Measurements from ENCODE around the gene OST4. TPM values are rescaled to one million over a fixed set of nuclear protein-coding genes. Genes with fewer than 3 reads are reported as not detected.

The OST4 gene
- total RNA-seq, 4 donors from 2014 or later = 70.8 to 225 (median 199) TPM

DNA sequence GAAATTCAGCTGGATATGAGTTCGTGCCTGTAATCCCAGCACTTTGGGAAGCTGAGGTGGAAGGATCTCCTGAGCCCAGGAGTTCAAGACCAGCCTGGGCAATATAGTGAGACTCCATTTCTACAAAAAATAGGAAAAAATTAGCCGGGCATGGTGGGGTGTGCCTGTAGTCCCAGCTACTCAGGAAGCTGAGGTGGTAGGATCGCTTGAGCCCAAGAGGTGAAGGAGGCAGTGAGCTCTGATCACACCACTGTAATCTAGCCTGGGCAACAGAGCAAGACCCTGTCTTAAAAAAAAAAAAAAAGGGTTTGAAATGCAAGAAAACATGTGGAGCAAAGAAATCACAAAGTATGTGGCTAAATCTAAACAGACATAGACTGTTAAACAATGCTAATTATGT is 37.6 kb upstream of the OST4 start:
- DNase-seq (ENCODE audit: low spot score in 2 of 2) = no peak
- whole genome bisulfite sequencing = 87% methylated on average over 3 of the region's 3 CpGs
- Histone ChIP-seq H3K27ac (no peak overlapping the region), H3K27me3 (no peaks in the 10 kb centered on the region), H3K36me3 (no peaks in the 10 kb centered on the region), H3K4me1 (no peaks in the 10 kb centered on the region), H3K4me3 (no peak overlapping the region), H3K9me3 (no peaks in the 10 kb centered on the region)
- TF ChIP-seq EP300 (IDR thresholded peaks at IDR 0.05) (no peak), POLR2AphosphoS5 (IDR thresholded peaks at IDR 0.05) (no peak), POLR2A (IDR thresholded peaks at IDR 0.05) (no peak)
- TF ChIP-seq, protein P1, sequence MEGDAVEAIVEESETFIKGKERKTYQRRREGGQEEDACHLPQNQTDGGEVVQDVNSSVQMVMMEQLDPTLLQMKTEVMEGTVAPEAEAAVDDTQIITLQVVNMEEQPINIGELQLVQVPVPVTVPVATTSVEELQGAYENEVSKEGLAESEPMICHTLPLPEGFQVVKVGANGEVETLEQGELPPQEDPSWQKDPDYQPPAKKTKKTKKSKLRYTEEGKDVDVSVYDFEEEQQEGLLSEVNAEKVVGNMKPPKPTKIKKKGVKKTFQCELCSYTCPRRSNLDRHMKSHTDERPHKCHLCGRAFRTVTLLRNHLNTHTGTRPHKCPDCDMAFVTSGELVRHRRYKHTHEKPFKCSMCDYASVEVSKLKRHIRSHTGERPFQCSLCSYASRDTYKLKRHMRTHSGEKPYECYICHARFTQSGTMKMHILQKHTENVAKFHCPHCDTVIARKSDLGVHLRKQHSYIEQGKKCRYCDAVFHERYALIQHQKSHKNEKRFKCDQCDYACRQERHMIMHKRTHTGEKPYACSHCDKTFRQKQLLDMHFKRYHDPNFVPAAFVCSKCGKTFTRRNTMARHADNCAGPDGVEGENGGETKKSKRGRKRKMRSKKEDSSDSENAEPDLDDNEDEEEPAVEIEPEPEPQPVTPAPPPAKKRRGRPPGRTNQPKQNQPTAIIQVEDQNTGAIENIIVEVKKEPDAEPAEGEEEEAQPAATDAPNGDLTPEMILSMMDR (IDR thresholded peaks at IDR 0.05) = no peak

DNA sequence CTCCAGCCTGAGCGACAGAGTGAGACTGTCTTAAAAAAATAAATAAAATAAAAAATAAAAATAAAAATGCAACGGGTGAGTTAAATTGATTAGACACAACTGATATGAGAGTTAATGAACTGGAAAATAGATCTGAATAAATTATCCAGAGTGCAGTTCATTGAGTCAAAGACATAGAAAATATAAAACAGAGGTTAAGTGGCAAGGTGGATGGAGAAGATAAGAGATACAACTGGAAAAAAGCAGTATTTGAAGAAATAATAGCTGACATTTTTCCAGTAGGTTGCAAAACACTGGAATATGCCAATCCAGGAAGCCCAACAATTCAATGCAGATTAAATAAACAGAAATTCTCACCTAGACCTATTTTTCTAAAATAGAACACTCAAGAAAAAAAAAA is 36.8 kb upstream of the OST4 start:
- no peaks in the 10 kb centered on the region for H3K36me3 ChIP-seq

DNA sequence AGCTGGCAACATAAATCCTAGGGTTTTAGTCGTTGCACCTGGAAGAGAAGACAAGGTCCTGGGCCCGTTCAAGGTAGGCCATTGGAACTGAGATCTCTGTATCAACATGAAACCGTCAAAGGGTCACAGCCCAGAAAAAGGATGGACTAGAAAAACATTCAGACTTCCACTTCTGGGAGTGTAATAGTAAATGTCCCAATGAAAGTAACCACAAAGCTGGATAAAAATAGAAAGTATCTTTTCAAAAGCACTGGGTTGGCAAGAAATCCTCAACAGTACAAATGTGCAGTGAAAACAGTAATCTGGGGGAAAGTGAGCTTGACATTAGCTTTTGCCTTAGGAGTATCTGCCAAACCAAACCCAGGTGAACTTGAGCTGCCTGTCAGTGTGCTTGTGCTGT is 34.5 kb upstream of the OST4 start:
- Histone ChIP-seq H3K27me3 (no peaks in the 10 kb centered on the region), H3K27ac (no peak overlapping the region)
- WGBS = 73% methylated on average over 3 of the region's 3 CpGs

More for the DNA sequence above, 36.8 kb upstream of the OST4 start:
- Histone ChIP-seq H3K9me3 (no peaks in the 10 kb centered on the region), H3K4me3 (no peak overlapping the region), H3K4me1 (no peaks in the 10 kb centered on the region), H3K27me3 (no peaks in the 10 kb centered on the region), H3K27ac (no peak overlapping the region)
- TF ChIP-seq EP300 (IDR thresholded peaks at IDR 0.05) (no peak), POLR2A (IDR thresholded peaks at IDR 0.05) (no peak), POLR2AphosphoS5 (IDR thresholded peaks at IDR 0.05) (no peak)
- TF ChIP-seq, protein P1 (IDR thresholded peaks at IDR 0.05) = no peak
- DNase-seq (ENCODE audit: low spot score in 2 of 2) = no peak
- 83% methylated on average over 2 of the region's 2 CpGs for WGBS

DNA sequence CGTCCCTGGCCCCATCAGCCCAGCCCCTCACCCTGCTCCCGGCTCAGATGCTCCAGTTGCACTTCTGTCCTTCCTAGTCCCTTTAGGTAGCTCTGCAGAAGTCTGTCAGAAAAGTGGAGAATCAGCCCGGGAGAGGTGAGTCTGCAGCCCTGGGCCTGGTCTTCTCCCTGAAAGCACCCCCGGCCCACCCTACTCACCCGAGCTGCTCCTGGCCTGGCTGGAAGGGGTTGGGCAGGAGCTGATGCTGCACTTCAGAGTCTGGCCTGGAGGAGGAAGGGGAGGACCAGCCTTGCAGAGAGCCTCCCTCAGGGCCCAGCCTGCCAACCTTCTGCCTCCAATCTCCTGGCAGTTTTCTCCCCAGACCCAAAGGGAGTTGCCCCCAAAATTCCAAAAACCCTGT is 30.9 kb upstream of the OST4 start:
- Histone ChIP-seq H3K9me3 (no peaks in the 10 kb centered on the region), H3K27me3 (no peaks in the 10 kb centered on the region), H3K4me1 (no peaks in the 10 kb centered on the region), H3K36me3 (no peaks in the 10 kb centered on the region), H3K27ac (no peak overlapping the region), H3K4me3 (no peak overlapping the region)
- TF ChIP-seq, protein P1 (IDR thresholded peaks at IDR 0.05) = no peak
- TF ChIP-seq POLR2A (IDR thresholded peaks at IDR 0.05) (no peak), EP300 (IDR thresholded peaks at IDR 0.05) (no peak), POLR2AphosphoS5 (IDR thresholded peaks at IDR 0.05) (no peak)
- DNase-seq (ENCODE audit: low spot score in 2 of 2) = no peak
- WGBS = 76% methylated on average over 4 of the region's 5 CpGs

More for the DNA sequence above, 34.5 kb upstream of the OST4 start:
- H3K4me1 ChIP-seq = no peaks in the 10 kb centered on the region
- H3K4me3 ChIP-seq = no peak overlapping the region
- TF ChIP-seq EP300 (IDR thresholded peaks at IDR 0.05) (no peak), POLR2AphosphoS5 (IDR thresholded peaks at IDR 0.05) (no peak), POLR2A (IDR thresholded peaks at IDR 0.05) (no peak)
- TF ChIP-seq, protein P1 (IDR thresholded peaks at IDR 0.05) = no peak
- DNase-seq (ENCODE audit: low spot score in 2 of 2) = no peak
- no peaks in the 10 kb centered on the region for H3K36me3 ChIP-seq
- H3K9me3 ChIP-seq = no peaks in the 10 kb centered on the region

DNA sequence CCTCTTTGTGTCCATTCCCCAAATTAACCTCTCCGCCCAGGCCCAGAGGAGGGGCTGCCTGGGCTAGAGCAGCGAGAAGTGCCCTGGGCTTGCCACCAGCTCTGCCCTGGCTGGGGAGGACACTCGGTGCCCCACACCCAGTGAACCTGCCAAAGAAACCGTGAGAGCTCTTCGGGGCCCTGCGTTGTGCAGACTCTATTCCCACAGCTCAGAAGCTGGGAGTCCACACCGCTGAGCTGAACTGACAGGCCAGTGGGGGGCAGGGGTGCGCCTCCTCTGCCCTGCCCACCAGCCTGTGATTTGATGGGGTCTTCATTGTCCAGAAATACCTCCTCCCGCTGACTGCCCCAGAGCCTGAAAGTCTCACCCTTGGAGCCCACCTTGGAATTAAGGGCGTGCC is 28.6 kb upstream of the OST4 start:
- Histone ChIP-seq H3K9me3 (no peaks in the 10 kb centered on the region), H3K36me3 (no peaks in the 10 kb centered on the region), H3K27ac (no peak overlapping the region), H3K27me3 (no peaks in the 10 kb centered on the region), H3K4me1 (peaks cover 10% of the 10 kb centered on the region), H3K4me3 (no peak overlapping the region)
- 88% methylated on average over 5 of the region's 10 CpGs for WGBS
- TF ChIP-seq, protein P1 (IDR thresholded peaks at IDR 0.05) = no peak
- no peak for TF ChIP-seq POLR2A (IDR thresholded peaks at IDR 0.05)
- no peak for TF ChIP-seq EP300 (IDR thresholded peaks at IDR 0.05)
- no peak for TF ChIP-seq POLR2AphosphoS5 (IDR thresholded peaks at IDR 0.05)
- DNase-seq (ENCODE audit: low spot score in 2 of 2) = no peak

Measured in suprapubic skin (tissue), 4 donors.